Subcutaneous abdominal adipose tissue (tissue), 5 donors: ENCODE measurements around the gene LRRTM4.
"Not testable (repeated sequence)": the region's sequence is repeated elsewhere in the genome, so short reads cannot be mapped to it uniquely, and the experiment has no call there.

Source experiments
- H3K27ac ChIP-seq: one replicate; pipeline ENCODE4 v1.7.0; 2013; ENCODE audit warnings: low read depth, mild to moderate bottlenecking, inconsistent platforms, low read length, moderate library complexity
- H3K27me3 ChIP-seq, 5 donors: one replicate each; pipeline ENCODE4 v1.7.0; 2013; ENCODE audit warnings: low read length in 5 of 5, inconsistent platforms in 1 of 5; ENCODE audit not compliant: control insufficient read depth in 5 of 5, insufficient read depth in 4 of 5
- H3K36me3 ChIP-seq, 5 donors: one replicate each; pipeline ENCODE4 v1.7.0; 2013; ENCODE audit warnings: low read length in 5 of 5; ENCODE audit not compliant: control insufficient read depth in 5 of 5, insufficient read depth in 5 of 5
- H3K4me1 ChIP-seq, 5 donors: one replicate each; pipeline ENCODE4 v1.7.0; 2013; ENCODE audit warnings: low read length in 5 of 5, mild to moderate bottlenecking in 3 of 5, moderate library complexity in 1 of 5; ENCODE audit not compliant: control insufficient read depth in 5 of 5, insufficient read depth in 5 of 5
- H3K4me3 ChIP-seq, 5 donors: one replicate each; pipeline ENCODE4 v1.7.0; 2013; ENCODE audit warnings: low read length in 5 of 5, low read depth in 1 of 5
- H3K9ac ChIP-seq, 5 donors: one replicate each; pipeline ENCODE4 v1.7.0; 2013; ENCODE audit warnings: low read length in 5 of 5, mild to moderate bottlenecking in 4 of 5, moderate library complexity in 3 of 5
- H3K9me3 ChIP-seq, 5 donors: one replicate each; pipeline ENCODE4 v1.7.0; 2013; ENCODE audit warnings: low read length in 5 of 5; ENCODE audit not compliant: control insufficient read depth in 5 of 5
- donor health status: healthy.
- donor health status: healthy.
- donor health status: healthy.
- donor health status: healthy.
- donor health status: healthy.

Gene LRRTM4

GRCh38 chr2:76721226-76721625 lies 801.0 kb downstream of the LRRTM4 start:
- Histone ChIP-seq H3K27ac (no peak overlapping the region), H3K4me1 (no peaks in the 10 kb centered on the region), H3K4me3 (no peak overlapping the region), H3K9me3 (no peaks in the 10 kb centered on the region), H3K27me3 (no peaks in the 10 kb centered on the region), H3K9ac (no peak overlapping the region), H3K36me3 (no peaks in the 10 kb centered on the region)

GRCh38 chr2:76713312-76713711 lies 808.9 kb downstream of the LRRTM4 start:
- Histone ChIP-seq H3K27me3 (no peaks in the 10 kb centered on the region), H3K27ac (no peak overlapping the region), H3K36me3 (no peaks in the 10 kb centered on the region), H3K4me1 (no peaks in the 10 kb centered on the region), H3K9me3 (no peaks in the 10 kb centered on the region), H3K9ac (no peak overlapping the region), H3K4me3 (no peak overlapping the region)

GRCh38 chr2:76711490-76711889 lies 810.7 kb downstream of the LRRTM4 start:
- Histone ChIP-seq H3K9me3 (no peaks in the 10 kb centered on the region), H3K4me3 (no peak overlapping the region), H3K9ac (no peak overlapping the region), H3K4me1 (no peaks in the 10 kb centered on the region), H3K36me3 (no peaks in the 10 kb centered on the region), H3K27me3 (no peaks in the 10 kb centered on the region), H3K27ac (no peak overlapping the region)

GRCh38 chr2:76700894-76701293 lies 821.3 kb downstream of the LRRTM4 start:
- H3K9ac ChIP-seq: no peak overlapping the region
- H3K36me3 ChIP-seq: no peaks in the 10 kb centered on the region
- no peak overlapping the region for H3K27ac ChIP-seq
- H3K4me3 ChIP-seq: no peak overlapping the region
- H3K9me3 ChIP-seq: no peaks in the 10 kb centered on the region
- no peaks in the 10 kb centered on the region for H3K4me1 ChIP-seq
- no peaks in the 10 kb centered on the region for H3K27me3 ChIP-seq

- H3K9me3 ChIP-seq, H3K9ac ChIP-seq, H3K27ac ChIP-seq, H3K4me3 ChIP-seq, H3K27me3 ChIP-seq, H3K4me1 ChIP-seq, H3K36me3 ChIP-seq: not testable (repeated sequence)
These were observed 824.0 kb downstream of the LRRTM4 start for GRCh38 chr2:76697998-76698713.
